ENCODE results near the gene WDR72.

- TF ChIP-seq POLR2A (IDR thresholded peaks at IDR 0.05) (no peak), POLR2AphosphoS5 (IDR thresholded peaks at IDR 0.05) (no peak), CTCF (IDR thresholded peaks at IDR 0.05) (no peak), EP300 (IDR thresholded peaks at IDR 0.05) (no peak)
Observed at GRCh38 chr15:53739651-53740050, 19.8 kb downstream of the WDR72 start.
